ENCODE results near the gene FUBP3.

Gene FUBP3

GRCh38 chr9:130668196-130668595 lies 88.8 kb downstream of the FUBP3 start:
- no peak for DNase-seq (ENCODE audit: low read depth)
- no peak overlapping the region for H3K4me3 ChIP-seq (ENCODE audit: control insufficient read depth, low read depth, low read length)
- TF ChIP-seq CTCF (conservative IDR thresholded peaks at IDR 0.05; ENCODE audit: control insufficient read depth, insufficient read depth, low read depth, low read length) = no peak

- no peak for DNase-seq (ENCODE audit: low read depth)
- no peak for TF ChIP-seq CTCF (conservative IDR thresholded peaks at IDR 0.05; ENCODE audit: control insufficient read depth, insufficient read depth, low read depth, low read length)
- H3K4me3 ChIP-seq (ENCODE audit: control insufficient read depth, low read depth, low read length) = no peak overlapping the region
Measured at GRCh38 chr9:130668659-130669058, 89.3 kb downstream of the FUBP3 start.

GRCh38 chr9:130669965-130670364 lies 90.6 kb downstream of the FUBP3 start:
- DNase-seq (ENCODE audit: low read depth) = no peak
- H3K4me3 ChIP-seq (ENCODE audit: control insufficient read depth, low read depth, low read length) = no peak overlapping the region
- TF ChIP-seq CTCF (conservative IDR thresholded peaks at IDR 0.05; ENCODE audit: control insufficient read depth, insufficient read depth, low read depth, low read length) = no peak

- TF ChIP-seq CTCF (conservative IDR thresholded peaks at IDR 0.05; ENCODE audit: control insufficient read depth, insufficient read depth, low read depth, low read length) = no peak
- H3K4me3 ChIP-seq (ENCODE audit: control insufficient read depth, low read depth, low read length) = no peak overlapping the region
- no peak for DNase-seq (ENCODE audit: low read depth)
Measured at GRCh38 chr9:130670644-130671043, 91.3 kb downstream of the FUBP3 start.

GRCh38 chr9:130672466-130672865 lies 93.1 kb downstream of the FUBP3 start:
- TF ChIP-seq CTCF (conservative IDR thresholded peaks at IDR 0.05; ENCODE audit: control insufficient read depth, insufficient read depth, low read depth, low read length) = no peak
- H3K4me3 ChIP-seq (ENCODE audit: control insufficient read depth, low read depth, low read length) = no peak overlapping the region
- no peak for DNase-seq (ENCODE audit: low read depth)

GRCh38 chr9:130672933-130673615 lies 93.7 kb downstream of the FUBP3 start:
- DNase-seq (ENCODE audit: low read depth) = no peak
- no peak overlapping the region for H3K4me3 ChIP-seq (ENCODE audit: control insufficient read depth, low read depth, low read length)
- no peak for TF ChIP-seq CTCF (conservative IDR thresholded peaks at IDR 0.05; ENCODE audit: control insufficient read depth, insufficient read depth, low read depth, low read length)

- no peak for TF ChIP-seq CTCF (conservative IDR thresholded peaks at IDR 0.05; ENCODE audit: control insufficient read depth, insufficient read depth, low read depth, low read length)
- DNase-seq (ENCODE audit: low read depth) = no peak
- no peak overlapping the region for H3K4me3 ChIP-seq (ENCODE audit: control insufficient read depth, low read depth, low read length)
Measured at GRCh38 chr9:130675396-130675795, 96.0 kb downstream of the FUBP3 start.
